ENCODE results near the gene M1AP. TPM values are rescaled to one million over a fixed set of nuclear protein-coding genes. Genes with fewer than 3 reads are reported as not detected.

The M1AP gene
- polyA plus RNA-seq, 1 experiment, result 0.33 TPM

DNA sequence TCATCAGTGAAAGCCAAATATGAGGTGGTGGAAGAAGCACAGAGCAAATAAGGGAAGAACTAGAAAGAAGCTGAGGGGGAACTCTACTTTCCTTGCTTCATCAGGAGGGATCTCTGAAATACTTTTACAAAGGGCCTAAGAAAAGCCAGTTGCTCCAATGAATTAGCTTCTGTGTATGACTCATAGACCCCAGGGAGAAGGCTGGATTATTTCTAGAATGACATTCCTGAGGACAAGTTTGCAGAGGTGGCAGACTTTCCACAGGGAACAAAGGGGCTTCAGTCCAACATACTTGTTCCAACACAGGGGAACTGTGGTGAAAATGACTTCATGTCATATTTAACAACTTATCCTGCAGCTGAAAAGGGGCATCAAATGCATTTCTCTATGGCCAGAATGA, 64.6 kb downstream of the M1AP start:
- Histone ChIP-seq H3K36me3 (ENCODE audit: control insufficient read depth, insufficient read depth, low read length) (no peaks in the 10 kb centered on the region), H3K4me3 (ENCODE audit: low read depth, low read length) (no peak overlapping the region), H3K27me3 (ENCODE audit: control insufficient read depth, insufficient read depth, low read length) (no peaks in the 10 kb centered on the region)
- TF ChIP-seq, protein P1, sequence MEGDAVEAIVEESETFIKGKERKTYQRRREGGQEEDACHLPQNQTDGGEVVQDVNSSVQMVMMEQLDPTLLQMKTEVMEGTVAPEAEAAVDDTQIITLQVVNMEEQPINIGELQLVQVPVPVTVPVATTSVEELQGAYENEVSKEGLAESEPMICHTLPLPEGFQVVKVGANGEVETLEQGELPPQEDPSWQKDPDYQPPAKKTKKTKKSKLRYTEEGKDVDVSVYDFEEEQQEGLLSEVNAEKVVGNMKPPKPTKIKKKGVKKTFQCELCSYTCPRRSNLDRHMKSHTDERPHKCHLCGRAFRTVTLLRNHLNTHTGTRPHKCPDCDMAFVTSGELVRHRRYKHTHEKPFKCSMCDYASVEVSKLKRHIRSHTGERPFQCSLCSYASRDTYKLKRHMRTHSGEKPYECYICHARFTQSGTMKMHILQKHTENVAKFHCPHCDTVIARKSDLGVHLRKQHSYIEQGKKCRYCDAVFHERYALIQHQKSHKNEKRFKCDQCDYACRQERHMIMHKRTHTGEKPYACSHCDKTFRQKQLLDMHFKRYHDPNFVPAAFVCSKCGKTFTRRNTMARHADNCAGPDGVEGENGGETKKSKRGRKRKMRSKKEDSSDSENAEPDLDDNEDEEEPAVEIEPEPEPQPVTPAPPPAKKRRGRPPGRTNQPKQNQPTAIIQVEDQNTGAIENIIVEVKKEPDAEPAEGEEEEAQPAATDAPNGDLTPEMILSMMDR (IDR thresholded peaks at IDR 0.05; ENCODE audit: insufficient read depth, low read depth, low read length), result no peak
- no peak for DNase-seq (ENCODE audit: low read depth)
- CTCF ChIA-PET, result interaction anchor here (0.8 to 10.9 kb wide), 7 partner anchors 10 to 192 kb away, joined by 3 to 149 read pairs (median 4); partner anchors contain the start of genes AUP1, CCDC142, HTRA2 and TTC31
- POLR2A ChIA-PET, result interaction anchor here (0.5 to 0.8 kb wide), 2 partner anchors 9 to 54 kb away, joined by 4 to 5 read pairs; partner anchors contain the start of genes AUP1 and HTRA2

DNA sequence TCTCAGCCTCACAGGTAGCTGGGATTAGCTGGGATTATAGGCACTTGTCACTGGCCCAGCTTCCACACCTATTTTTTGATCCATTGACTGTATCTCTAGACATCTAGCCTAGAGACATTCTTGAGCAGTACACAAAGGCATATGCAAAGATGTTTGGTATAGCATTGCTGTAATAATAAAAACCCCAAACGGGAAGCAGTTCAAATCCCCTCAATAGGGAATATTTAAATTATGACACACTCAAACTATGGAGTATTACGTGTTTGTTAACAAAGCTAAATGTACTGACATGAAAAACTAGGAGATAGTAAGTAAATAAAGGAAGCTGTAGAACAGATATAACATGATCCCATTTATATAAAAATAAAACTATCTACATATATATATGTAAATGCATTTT, 65.9 kb downstream of the M1AP start:
- DNase-seq (ENCODE audit: low read depth), result no peak
- H3K4me3 ChIP-seq (ENCODE audit: low read depth, low read length), result no peak overlapping the region
- H3K36me3 ChIP-seq (ENCODE audit: control insufficient read depth, insufficient read depth, low read length), result no peaks in the 10 kb centered on the region
- TF ChIP-seq, protein P1 (IDR thresholded peaks at IDR 0.05; ENCODE audit: insufficient read depth, low read depth, low read length), result no peak
- ChIA-PET CTCF (interaction anchor here (0.7 to 10.9 kb wide), 4 partner anchors 9 to 99 kb away, joined by 3 to 149 read pairs (median 6); partner anchors contain the start of genes AUP1, CCDC142, HTRA2 and TTC31), POLR2A (no interaction called here)
- H3K27me3 ChIP-seq (ENCODE audit: control insufficient read depth, insufficient read depth, low read length), result no peaks in the 10 kb centered on the region

DNA sequence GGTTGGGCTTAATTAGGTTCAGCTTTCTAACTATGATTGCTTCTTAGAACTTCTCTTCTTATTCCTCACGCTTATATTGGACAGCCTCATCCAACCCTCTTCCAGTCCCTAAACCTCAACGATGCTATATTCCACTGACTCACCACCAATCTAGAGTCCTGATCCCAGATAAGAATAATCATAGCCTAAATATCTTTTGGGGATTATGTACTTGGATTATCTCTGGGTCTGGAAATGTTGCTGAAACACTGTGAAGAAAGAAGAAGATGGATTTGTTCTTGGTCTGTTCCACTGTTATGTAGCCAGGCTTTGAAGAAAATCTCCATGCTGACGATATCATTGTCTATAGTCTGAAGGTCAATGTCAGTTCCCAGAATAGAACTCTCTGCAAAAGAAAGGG, 66.7 kb downstream of the M1AP start:
- no peaks in the 10 kb centered on the region for H3K36me3 ChIP-seq (ENCODE audit: control insufficient read depth, insufficient read depth, low read length)
- no peak for DNase-seq (ENCODE audit: low read depth)
- TF ChIP-seq, protein P1 (IDR thresholded peaks at IDR 0.05; ENCODE audit: insufficient read depth, low read depth, low read length), result no peak
- H3K27me3 ChIP-seq (ENCODE audit: control insufficient read depth, insufficient read depth, low read length), result no peaks in the 10 kb centered on the region
- no peak overlapping the region for H3K4me3 ChIP-seq (ENCODE audit: low read depth, low read length)
- ChIA-PET CTCF (interaction anchor here (0.6 to 10.9 kb wide), 3 partner anchors 10 to 380 kb away, joined by 3 to 149 read pairs (median 4); partner anchors contain the start of genes CCDC142 and TTC31), POLR2A (no interaction called here)

DNA sequence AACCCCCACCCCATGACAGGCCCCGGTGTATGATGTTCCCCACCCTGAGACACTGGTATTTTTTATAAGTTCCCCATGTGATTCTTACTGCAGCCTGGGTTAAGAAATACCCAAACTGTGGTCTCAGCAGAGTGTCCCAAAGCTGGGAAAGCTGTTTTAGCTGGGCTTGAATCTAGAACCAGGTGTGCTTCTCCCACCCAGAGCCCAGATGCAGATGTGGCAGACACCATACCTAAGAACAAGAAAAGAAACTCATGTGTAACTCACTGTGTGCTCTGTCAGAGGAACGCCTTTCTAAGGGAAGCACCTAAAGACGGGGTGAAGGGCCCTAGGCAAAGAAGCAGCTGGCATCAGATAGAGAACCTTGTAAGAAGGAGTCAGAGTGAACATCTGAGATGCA, 69.7 kb downstream of the M1AP start:
- H3K36me3 ChIP-seq (ENCODE audit: control insufficient read depth, insufficient read depth, low read length), result no peaks in the 10 kb centered on the region
- ChIA-PET CTCF (interaction anchor here (1.1 to 5.9 kb wide), 3 partner anchors 10 to 97 kb away, joined by 3 to 49 read pairs (median 20); partner anchors contain the start of genes CCDC142 and TTC31), POLR2A (no interaction called here)
- DNase-seq (ENCODE audit: low read depth), result no peak
- no peak overlapping the region for H3K4me3 ChIP-seq (ENCODE audit: low read depth, low read length)
- H3K27me3 ChIP-seq (ENCODE audit: control insufficient read depth, insufficient read depth, low read length), result no peaks in the 10 kb centered on the region
- TF ChIP-seq, protein P1 (IDR thresholded peaks at IDR 0.05; ENCODE audit: insufficient read depth, low read depth, low read length), result no peak

DNA sequence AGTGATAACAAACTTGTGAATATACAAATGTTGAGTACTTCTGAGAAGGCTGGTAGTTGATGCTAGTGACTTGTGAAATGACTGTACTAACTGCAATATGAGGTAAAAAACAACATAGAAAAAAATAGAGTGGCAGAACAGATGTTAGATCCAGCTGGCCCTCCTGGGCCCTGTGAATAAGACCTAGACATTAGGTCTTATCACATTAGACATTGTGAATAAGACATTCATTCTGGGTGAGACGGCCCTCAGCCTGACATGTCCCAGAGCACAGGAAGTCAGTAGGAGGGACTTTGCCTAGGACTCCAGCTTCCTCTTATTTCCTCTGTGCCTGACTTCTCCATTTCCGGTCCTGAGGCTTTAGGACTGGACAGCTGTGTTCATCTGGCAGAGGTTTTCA, 70.7 kb downstream of the M1AP start:
- ChIA-PET CTCF (interaction anchor here (0.7 to 5.9 kb wide), 9 partner anchors 8 to 186 kb away, joined by 3 to 49 read pairs (median 4); partner anchors contain the start of genes CCDC142 and TTC31), POLR2A (interaction anchor here (0.9 kb wide), 1 partner anchor 11 kb away, joined by 6 read pairs; no protein-coding TSS in a partner anchor)
- Histone ChIP-seq H3K27me3 (ENCODE audit: control insufficient read depth, insufficient read depth, low read length) (no peaks in the 10 kb centered on the region), H3K4me3 (ENCODE audit: low read depth, low read length) (no peak overlapping the region), H3K36me3 (ENCODE audit: control insufficient read depth, insufficient read depth, low read length) (no peaks in the 10 kb centered on the region)
- TF ChIP-seq, protein P1 (IDR thresholded peaks at IDR 0.05; ENCODE audit: insufficient read depth, low read depth, low read length), result no peak
- no peak for DNase-seq (ENCODE audit: low read depth)
